HG02973 (cell line): ENCODE results near the gene SCGN.

Experiments
- ATAC-seq: cut with Tn5 transposase; IDR thresholded peaks from one replicate; pipeline ENCODE4 v1.9.1; 2021; ENCODE audit warnings: moderate library complexity; ENCODE audit not compliant: unreplicated experiment

SCGN gene

DNA sequence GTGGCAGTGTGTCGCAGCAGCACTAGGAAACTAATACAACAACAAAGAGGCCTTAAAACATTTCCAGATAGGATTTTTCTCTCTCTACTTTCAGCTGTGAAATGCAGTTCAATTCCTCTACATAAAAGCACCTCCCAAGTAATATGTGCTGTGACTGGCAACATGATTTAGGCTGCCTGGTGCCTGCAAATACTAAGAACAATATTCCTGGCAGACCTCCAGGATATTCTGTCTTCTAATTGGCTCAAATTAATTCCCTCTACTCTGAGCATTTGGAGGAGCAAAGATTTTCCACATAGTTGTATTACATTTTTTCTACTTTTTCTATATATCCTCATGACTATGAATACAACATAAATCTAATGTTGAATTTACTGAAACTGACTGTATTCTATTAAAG lies 33.2 kb downstream of the SCGN start:
- no peak for ATAC-seq

DNA sequence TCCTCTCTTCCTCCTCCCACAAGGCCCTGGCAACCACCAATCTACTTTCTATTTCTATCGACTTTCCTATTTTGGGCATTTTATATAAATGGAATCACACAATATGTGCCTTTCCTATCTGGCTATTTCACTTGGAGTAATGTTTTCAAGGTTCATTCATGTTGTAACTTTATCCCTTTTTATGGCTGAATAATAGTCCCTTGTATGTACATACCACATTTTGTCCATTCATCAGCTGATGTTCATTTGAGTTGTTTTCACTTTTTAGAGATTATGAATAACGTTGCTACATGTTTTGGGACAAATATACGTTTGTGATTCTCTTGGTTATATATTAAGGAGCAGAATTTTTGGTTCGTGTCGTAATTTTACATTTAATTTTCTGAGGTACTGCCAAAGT lies 33.9 kb downstream of the SCGN start:
- ATAC-seq = no peak

DNA sequence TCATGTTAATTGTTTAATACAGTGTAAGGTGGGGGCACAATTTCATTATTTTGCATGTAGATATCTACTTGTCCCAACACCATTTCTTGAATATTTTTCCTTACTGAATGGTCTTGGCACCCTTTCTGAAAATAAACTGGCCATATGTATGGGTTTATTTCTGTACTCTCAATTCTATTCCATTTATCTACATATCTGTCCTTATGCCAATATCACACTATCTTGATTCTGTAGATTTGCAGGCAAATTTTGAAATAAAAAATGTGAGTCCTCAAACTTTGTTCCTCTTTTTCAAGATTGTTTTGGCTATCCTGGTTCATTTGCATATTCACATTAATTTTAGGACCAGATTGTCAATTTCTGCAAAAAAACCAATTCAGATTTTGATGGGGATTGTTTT lies 34.8 kb downstream of the SCGN start:
- no peak for ATAC-seq

DNA sequence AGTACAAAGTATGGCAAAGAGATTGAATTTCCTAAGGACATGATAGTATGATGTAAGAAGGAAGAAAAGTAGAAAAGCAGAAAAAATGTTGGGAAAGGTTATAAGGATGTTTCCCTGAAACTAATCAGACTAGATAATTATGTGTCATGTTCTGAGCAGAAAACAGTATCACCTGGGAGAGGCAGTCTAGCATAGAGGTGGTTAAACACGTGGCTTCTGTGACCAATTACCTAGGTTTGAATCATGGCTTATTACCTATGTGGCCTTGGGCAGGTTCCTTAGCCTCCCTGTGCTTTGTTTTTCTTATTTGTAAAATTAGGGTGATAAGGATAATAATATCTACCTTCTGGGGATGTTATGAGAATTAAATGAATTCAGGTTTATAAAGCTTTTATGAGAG lies 38.0 kb downstream of the SCGN start:
- no peak for ATAC-seq

DNA sequence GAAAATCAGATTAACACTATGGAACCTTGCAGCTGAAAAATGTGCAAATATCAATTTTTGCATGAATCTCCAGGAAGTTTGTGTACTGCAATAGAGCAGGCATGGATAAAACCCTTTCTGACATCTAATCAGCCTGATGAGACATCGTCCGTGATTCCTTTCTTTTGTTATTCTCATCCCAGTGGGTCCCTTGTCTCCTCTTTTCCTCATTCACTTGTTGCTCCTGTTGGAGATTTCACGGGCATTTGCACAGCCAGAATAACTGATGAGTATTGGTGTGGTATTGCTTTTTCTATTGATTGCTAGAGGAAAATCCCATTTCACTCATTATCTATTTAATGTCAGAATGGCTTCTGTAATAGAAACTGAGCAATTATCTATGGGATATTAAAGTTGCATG lies 39.9 kb downstream of the SCGN start:
- no peak for ATAC-seq

DNA sequence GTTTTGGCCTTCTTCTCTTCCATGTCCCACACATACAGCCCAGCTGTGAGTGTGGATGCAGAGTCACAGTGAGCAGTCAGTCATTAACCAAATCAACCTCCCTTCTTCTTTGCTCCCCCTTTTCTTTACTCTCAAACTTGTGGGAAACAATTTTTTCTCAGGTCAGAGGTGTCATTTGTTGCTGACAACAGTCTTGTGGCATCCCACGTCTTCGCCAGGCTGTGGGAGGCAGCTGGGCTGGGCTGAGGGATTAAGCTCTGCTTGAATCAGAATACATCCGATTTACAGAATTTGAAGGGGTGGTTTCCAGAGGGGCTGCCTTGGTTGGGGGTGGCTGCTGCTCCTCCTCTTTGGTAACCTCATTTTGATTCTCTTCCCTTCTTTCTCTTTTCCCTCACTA lies 40.5 kb downstream of the SCGN start:
- no peak for ATAC-seq

DNA sequence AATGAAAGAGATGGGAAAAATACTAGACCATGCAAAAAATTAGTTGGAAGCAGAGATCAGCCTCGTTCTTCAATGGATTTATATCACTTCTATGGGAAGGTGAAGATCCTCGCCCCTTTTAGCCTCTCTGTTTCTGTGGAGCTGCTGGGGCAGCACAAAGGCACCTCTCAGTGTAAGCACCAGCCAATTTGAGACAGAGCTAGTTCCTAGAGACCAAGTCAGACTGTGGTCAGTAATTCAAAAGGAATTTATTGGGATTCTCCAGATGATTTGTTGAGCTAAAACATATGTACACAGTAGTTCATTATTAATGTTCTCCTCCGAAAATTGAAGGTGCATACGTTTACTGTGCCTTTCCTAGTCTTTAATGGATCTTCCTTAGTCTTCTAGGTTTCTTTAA lies 42.4 kb downstream of the SCGN start:
- ATAC-seq = no peak

DNA sequence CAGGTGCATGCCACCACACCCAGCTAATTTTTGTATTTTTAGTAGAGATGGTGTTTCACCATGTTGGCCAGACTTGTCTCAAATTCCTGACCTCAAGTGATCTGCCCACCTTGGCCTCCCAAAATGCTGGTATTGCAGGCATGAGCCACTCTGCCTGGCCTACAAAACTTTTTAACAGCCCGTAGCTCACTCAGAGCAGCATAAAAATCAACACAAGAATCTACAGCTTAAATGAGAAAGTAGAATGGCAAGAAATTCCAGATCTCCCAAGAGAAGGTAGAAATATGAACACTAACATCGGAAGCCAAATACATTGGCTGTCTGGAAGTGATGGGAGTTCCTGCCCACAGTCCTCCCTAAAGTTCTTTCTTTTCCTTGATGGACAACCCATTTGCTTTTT lies 43.7 kb downstream of the SCGN start:
- no peak for ATAC-seq

DNA sequence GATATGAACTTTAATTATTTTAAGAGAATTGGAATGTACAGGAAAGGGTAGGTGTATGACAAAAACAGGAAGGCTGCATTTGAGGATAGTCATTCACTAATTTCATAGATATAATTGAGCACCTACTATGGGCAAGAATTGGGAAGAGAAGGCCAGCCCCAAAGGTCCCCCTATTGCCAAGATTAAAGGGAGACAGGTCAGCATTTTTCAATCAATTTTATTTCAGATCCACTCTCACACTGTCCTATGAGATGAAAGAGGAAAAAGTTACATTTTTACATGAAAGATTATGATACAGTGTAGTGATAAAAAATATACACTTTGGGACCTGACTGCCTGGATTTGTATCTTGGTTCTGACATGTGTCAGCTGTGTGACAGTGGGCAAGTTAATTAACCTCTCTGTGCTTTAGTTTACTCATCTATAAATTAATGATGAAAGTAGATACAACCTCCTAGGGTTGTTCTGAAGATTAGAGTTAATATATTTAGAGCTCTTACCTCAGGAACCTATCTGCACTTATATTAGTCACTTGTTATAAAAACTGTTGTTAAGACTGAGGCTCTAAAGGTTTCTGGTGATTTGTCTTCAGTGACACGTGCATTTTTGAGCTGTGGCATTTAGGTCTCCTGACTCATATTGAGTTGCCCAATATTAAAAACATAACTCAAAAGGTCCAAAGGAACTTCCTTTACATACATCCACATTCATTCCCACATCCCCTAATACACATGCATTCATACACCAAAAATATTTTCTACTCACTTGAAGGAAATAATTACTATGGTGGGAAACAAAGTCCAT lies 45.7 kb downstream of the SCGN start:
- no peak for ATAC-seq

DNA sequence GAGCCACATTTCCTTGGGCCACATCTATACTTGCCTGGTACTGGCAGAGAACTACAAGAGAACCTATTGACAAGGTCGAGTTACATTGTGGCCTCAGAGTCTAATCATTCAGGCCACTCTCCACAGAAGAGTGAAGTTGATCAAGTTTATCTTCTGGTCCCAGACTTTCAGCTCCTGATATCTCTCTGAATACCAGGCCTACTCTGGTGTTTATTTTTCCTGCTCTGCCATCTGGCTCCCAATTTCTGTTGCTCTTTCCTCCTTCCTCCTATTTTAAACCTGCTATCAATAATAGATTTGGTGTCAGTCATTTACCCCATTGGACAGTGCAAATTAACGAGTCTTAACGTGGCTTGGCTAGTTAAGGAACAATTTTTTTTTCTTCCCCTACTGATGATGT lies 46.6 kb downstream of the SCGN start:
- no peak for ATAC-seq

DNA sequence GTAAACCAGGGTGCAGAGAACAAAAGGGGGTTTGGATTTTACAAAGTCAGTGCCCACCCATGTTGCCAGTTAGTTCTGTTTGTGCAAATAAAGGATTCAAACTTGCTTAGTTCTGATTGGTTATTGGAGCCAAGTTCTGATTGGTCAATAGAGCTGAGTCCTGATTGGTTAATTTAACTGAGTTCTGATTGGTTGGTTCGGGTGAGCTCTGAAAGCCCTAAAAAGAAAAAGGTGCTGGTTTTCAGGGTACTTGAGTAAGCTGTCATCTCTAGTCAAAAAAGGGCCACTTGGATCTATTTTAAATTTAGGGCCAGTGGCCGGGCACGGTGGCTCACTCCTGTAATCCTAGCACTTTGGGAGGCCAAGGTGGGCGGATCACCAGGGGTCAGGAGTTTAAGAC lies 47.6 kb downstream of the SCGN start:
- ATAC-seq = no peak

DNA sequence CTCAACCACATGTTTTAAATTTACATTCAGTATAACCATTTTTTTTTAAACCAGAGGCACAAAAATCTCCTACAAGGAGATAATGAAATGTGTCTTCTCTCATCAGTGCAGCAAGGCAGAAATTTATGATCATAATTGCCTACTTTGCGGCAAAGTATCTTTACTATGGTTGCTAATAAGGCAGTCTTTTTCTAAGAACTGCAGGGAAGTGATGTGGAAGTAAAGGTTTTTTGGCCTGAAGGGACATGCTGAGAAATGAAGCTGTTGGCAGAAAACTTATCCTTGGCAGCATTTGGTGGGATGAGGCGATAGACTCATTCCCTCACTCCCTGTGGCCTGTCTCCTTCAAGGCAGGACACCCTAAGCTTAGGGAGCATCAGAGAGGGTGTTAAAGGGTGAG lies 48.7 kb downstream of the SCGN start:
- ATAC-seq = no peak

DNA sequence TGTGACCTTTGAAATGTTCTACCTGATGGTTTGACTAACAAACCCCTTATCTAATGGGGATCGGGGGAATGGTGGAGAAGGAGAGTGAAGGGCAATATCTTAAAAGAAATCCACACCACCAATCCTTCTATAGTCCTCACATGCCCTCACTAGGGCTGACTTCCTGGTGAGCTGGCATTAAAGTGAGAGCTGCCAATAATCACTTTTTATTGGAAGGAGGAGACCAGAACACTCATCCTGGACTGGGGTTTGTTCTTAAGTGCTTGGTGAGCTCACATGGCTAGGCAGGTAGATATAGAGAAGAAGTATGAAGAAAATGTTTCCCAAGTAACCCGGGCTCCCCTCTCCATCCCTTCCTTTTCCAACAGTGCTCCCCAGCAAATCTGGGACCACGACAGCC lies 49.8 kb downstream of the SCGN start:
- no peak for ATAC-seq

DNA sequence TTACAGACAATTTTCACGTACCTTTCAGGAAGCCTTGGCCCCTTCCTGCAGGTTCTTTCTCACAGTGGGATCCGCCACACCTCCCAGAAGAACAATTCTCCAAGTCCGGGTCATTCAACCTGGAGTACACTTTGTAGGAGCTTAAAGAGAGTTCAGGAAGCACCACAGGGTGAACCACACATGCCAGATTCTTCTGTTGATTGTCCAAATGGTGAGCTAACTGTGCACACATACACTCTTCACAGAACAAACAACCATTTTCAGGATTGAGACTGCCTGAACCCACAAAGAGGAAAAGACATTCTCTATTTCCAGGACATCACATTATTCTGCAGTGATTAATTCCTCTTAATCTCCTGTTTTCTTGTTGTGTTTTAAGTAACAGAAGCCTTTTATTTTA lies 51.0 kb downstream of the SCGN start:
- ATAC-seq = no peak

DNA sequence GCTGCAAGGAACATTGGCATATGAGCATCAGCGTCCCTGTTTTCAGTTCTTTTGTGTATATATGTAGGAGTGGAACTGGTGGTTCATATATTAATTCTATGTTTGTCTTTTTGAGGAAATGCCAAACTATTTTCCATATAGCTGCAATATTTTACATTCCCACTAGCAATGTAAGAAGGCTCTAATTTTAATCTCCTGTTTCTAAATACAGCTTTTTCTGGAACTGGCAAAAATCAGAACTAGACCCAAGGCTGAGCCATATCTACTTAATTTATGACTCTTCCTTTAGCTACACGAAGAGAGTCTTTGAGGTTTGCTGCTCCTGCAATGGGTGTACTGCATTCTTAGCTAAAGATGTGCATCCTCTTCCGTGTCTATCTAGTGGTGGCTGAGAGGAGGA lies 52.0 kb downstream of the SCGN start:
- ATAC-seq = no peak

DNA sequence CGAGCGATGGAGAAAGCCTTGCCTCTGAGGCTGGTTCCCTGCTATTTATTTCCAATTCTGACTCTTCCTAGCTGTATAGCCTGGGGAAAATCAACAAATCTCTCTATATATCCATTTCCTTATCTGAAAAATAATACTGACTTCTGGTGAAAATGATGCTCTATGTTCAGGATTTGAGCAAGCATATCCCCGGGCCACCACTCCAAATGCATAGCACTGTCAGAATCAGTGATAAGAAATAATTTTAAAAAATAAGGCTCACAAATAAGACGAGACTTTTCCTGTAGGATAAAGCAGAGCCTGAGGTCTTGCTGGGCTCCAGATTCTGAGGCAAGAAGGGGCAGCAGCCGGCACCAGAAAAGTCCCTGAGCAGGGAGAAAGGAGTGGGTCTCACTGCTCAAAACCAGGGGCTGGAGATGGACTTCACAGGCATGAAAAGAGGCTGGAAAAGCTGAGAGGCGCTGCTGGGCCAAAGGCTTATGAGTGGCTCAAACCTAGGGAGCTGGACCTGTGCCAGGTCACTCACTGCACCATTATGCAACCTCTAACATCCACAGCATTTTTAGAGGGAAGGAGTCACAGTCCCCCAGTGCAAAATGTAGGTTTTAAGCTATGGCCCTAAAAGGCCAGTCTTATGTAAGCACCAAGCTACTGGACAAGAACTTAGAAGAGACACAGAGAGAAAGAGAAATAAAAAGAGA lies 54.4 kb downstream of the SCGN start:
- ATAC-seq = no peak

DNA sequence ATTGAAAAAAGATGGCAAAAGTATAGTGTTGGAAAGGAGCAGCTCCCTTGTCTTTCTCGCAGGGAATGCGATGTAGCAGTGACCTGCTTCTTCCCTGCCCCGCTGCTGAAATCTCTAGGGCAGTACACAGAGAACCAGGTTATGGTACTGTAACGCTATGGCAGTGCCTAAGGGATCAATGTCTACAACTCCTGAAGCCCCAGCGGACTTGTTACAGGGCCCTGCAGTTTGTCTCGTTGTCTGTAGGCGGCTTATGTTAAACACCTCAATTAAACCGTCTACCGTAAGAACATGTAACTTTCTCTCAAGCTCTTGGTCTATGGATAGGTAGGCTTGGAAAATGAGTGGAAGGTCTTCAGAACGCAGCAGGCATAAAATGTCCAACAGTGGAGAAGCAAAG lies 57.7 kb downstream of the SCGN start:
- ATAC-seq = no peak

DNA sequence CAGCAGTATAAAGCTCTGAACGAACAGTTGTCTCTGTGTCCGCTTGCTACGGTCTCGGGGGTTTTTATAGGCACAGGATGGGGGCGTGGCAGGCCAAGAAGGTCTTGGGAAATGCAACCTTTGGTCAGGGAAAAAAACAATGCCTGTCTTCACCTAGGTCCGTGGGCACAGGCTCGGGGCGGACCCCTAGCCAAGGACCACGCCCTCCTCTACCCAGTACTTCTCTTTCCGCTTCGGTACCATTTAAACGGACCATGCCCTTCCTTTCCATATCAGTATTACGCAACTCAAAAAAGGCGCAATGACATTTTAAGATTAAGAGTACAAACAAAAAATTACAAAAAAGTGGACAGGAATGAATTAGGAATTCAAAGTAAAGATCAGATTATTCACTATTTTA lies 58.3 kb downstream of the SCGN start:
- ATAC-seq = no peak

DNA sequence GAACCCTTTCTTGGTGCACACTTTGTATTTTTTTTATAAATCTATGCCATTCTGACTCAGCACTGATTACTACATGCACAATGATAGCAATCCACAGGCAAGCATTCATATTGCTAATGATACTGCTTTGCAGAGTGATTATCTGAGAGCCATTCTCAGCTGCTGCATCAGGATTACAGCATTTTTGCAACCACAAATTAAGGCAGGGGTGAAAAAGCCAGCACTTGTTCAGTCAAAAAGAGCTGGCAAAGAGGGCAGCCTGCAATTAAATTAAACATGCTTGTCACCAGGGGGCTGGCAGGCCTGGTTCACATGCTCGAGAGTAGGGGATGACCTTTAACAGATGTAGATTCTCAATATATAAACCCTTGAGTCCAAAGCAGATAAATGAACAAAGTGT lies 61.8 kb downstream of the SCGN start:
- no peak for ATAC-seq

DNA sequence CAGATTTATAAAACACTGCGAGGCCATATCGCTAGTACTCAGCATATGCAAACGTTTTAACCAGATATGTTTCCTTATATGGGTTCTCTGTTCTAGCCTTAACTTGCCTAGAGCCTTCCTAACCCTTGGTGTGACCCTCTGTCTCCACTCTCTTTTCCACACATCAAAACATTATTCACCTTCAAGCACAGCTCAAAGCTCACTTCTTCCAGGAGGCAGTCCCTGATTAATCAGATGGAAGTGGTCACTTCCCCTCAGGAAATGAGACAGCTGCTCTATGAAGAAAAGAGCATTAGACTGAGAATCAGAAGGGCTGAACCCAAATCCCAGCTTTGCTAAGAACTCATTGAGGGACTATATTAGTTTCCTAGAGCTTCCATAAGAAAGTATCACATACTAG lies 62.8 kb downstream of the SCGN start:
- no peak for ATAC-seq

DNA sequence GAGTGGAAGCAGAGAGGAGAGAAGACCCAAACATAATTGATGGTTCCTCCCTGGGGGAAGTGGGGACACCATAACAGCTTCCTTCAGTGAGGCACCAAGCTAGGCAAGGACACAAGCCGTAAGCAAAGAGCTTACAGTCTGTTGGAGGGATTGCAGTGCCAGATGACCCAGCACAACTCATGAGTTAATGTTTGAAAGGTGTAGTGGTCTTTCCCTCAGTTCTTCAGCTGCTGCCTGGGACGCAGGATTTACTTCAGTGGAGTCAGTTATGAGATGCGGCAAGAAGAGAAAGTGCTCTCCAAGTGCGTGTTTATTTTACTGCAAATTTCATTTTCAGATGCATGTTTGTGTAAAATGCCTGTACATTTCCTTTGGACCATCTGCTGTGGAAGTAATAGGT lies 63.8 kb downstream of the SCGN start:
- ATAC-seq = no peak

DNA sequence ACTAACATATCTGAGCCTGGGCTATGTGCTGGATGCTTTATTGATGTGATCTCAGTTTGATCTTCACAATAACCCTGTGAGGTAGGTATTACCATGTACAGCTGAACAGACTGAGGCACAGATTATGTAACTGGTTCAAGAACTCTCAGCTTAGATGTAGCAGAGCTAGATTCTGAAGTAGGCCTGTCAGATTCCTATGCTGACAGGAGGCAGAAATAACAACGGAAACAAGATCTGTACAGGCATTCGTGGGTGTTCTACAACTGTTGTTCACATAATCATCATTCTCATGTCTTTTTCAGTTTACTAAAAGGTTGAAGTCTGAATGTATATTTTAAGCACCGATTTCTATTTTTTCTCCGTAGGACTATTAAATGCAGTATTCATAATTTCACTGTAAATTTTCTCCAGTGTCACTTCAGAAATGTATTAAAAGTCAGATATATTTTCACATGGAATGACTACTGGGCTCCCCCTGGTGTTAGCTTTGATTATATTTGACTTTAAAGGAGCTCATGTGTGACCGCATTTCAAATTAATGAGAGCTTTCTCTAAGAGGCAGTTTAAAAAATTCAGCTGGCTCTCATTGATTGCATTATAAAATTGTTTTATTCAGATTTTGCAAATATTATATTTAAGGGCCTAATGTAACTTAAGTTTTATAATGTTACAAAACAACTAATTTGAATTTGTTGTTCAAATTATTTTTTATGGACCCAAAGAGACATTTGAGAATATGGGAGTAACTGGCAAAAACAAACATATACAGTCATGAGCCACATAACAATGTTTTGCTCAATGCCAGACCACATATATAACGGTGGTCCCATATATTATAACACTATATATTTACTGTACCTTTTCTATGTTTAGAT lies 66.1 kb downstream of the SCGN start:
- ATAC-seq = no peak
